ENCODE data around the gene C2CD2L. TPM values are rescaled to one million over a fixed set of nuclear protein-coding genes. Genes with fewer than 3 reads are reported as not detected.

The C2CD2L gene
- total and polyA plus RNA-seq, 2 of the 13 experiments (the other 11 are each of a cell fraction or from before 2014, with no cell fraction given) = 3.7 to 5.5 TPM

DNA sequence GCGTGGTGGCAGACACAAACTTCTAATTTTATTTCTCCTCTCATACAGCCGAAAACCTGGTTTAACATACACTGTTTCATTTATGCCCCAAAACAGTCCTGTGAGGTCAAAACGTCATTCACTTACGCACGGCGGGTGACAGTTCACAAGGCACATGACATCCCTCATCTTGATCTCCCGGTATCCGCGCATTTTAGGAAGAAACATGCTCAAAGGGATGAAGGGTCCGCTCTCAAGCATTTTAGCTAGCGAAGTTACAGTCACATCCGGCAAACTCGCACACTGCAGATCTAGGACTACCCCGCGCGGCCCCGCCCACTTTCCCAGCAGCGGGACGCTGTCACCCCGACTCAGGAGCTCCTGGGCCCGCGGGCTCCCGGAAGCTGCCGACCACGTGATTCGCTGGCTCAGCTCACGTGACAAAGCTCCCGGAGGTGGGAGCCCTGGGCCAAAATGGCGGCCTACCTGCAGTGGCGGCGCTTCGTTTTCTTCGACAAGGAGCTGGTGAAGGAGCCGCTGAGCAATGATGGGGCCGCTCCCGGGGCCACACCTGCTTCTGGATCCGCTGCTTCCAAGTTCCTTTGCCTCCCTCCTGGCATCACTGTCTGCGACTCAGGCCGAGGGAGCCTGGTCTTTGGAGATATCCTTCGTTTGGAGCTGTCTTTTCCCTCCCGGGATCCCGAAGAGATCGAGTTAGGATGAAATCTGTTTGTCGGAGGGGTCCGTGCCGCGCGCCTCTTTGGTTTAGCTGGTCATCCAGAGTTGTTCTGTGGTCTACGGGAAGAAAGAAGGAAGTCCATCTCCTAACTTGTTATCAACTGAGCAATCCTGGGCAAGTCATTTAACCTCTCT is 39.5 kb upstream of the C2CD2L start, which contains the start of gene VPS11 (continued):
- TF ChIP-seq REST (IDR thresholded peaks at IDR 0.05; ENCODE audit: borderline replicate concordance in 1 of 2, low read depth in 1 of 2, low read length in 2 of 2) (0 out of 4 replicates have a peak, but pooled peaks of 1 of the 2 experiments have one; percentile 47), PLSCR1 (CRISPR knock-in tag; IDR thresholded peaks at IDR 0.05; ENCODE audit: borderline replicate concordance) (no peak), RXRA (CRISPR knock-in tag; IDR thresholded peaks at IDR 0.05) (peak; percentile 68), SALL2 (CRISPR knock-in tag; IDR thresholded peaks at IDR 0.05) (0 out of 2 replicates have a peak, but pooled peaks have one; percentile 27), MZF1 (CRISPR knock-in tag; IDR thresholded peaks at IDR 0.05; ENCODE audit: borderline replicate concordance) (no peak), ZNF678 (CRISPR knock-in tag; IDR thresholded peaks at IDR 0.05) (no peak), ZNF674 (CRISPR knock-in tag; IDR thresholded peaks at IDR 0.05; ENCODE audit: low read depth) (no peak)
- TF ChIP-seq, protein P1, sequence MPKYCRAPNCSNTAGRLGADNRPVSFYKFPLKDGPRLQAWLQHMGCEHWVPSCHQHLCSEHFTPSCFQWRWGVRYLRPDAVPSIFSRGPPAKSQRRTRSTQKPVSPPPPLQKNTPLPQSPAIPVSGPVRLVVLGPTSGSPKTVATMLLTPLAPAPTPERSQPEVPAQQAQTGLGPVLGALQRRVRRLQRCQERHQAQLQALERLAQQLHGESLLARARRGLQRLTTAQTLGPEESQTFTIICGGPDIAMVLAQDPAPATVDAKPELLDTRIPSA (CRISPR knock-in tag; IDR thresholded peaks at IDR 0.05; ENCODE audit: borderline replicate concordance) = no peak

Data from HepG2 (cell line).